HCT116 (cell line): Measurements from ENCODE around the gene TMEM14B. TPM values are rescaled to one million over a fixed set of nuclear protein-coding genes. Genes with fewer than 3 reads are reported as not detected.

Source experiments
- ATAC-seq: fragments of 200-7000 bp; cut with Tn5 transposase; 2 replicates; pipeline ENCODE4 v1.9.1; 2020; ENCODE audit warnings: mild to moderate bottlenecking, moderate library complexity
- BruUV-seq: library from RNA; stranded (reverse); fragments of 400-500 nt; replicated peaks from 2 replicates; lab custom pipeline; 2021; lab: Mats Ljungman, UMichigan
- CTCF ChIA-PET: fragments of 300-600 bp; sonication (Branson Sonifier 250); formaldehyde crosslinking; loops from one replicate; lab custom pipeline; 2021; ENCODE audit warnings: antibody characterized with exemption; lab: Charles Lee
- POLR2A ChIA-PET: fragments of 300-600, 350-600 bp; sonication (Branson Sonifier 250); formaldehyde crosslinking; loops from one replicate; lab custom pipeline; 2021; ENCODE audit warnings: antibody characterized with exemption; lab: Charles Lee
- RAD21 ChIA-PET, 2 experiments: fragments of 300-600 bp; sonication (Branson Sonifier 250); formaldehyde crosslinking; loops; one replicate each; lab custom pipeline; 2023; ENCODE audit warnings: low total read pairs in 2 of 2; ENCODE audit not compliant: uncharacterized antibody in 2 of 2, unreplicated experiment in 2 of 2, low non-redundant PET in 1 of 2; lab: Charles Lee
- DNase-seq: peaks from one replicate; pipeline ENCODE4 v3.0.0-alpha.2; 2010; ENCODE audit warnings: low read depth, low spot score
- H2AFZ ChIP-seq: fragments of 200-600 bp; shearing (Covaris generic), sonication (generic); 2 replicates; pipeline ENCODE4 v1.6.1; 2017; ENCODE audit warnings: low read depth, mixed run types, mixed read lengths, antibody characterized with exemption, low read length; ENCODE audit not compliant: poor library complexity, severe bottlenecking
- H3K27ac ChIP-seq: 2 replicates; pipeline ENCODE4 v1.5.1; 2012; ENCODE audit warnings: low read depth, low read length
- H3K27me3 ChIP-seq: fragments of 200-600 bp; sonication (generic); 2 replicates; pipeline ENCODE4 v1.6.1; 2016; ENCODE audit warnings: mixed run types, low read length, mixed read lengths; ENCODE audit not compliant: insufficient read depth
- H3K36me3 ChIP-seq, 2 experiments: fragments of 200-500 bp in 1 of 2; fragments of 200-600 bp in 1 of 2; sonication (Bioruptor generic) in 1 of 2; sonication (generic) in 1 of 2; 2 replicates each; pipeline versions ENCODE4 v1.5.1 to v1.6.1; 2014 to 2016; ENCODE audit warnings: low read length in 2 of 2, inconsistent platforms in 1 of 2, mixed read lengths in 1 of 2, mixed run types in 1 of 2; ENCODE audit not compliant: insufficient read depth in 2 of 2, control insufficient read depth in 1 of 2
- H3K4me1 ChIP-seq, 2 experiments: fragments of 200-600 bp in 1 of 2; sonication (generic) in 1 of 2; 2 replicates each; pipeline versions ENCODE4 v1.5.1 to v1.6.1; 2012 to 2017; ENCODE audit warnings: low read length in 2 of 2, inconsistent platforms in 1 of 2, mild to moderate bottlenecking in 1 of 2, mixed read lengths in 1 of 2, mixed run types in 1 of 2, moderate library complexity in 1 of 2; ENCODE audit not compliant: insufficient read depth in 2 of 2, control insufficient read depth in 1 of 2
- H3K4me2 ChIP-seq: fragments of 200-600 bp; sonication (generic); 2 replicates; pipeline ENCODE4 v1.6.1; 2017; ENCODE audit warnings: mixed run types, low read length, mixed read lengths
- H3K4me3 ChIP-seq, 2 experiments: fragments of 200-600 bp in 1 of 2; sonication (generic) in 1 of 2; replicated peaks in 1 of 2; 2 replicates each; pipeline ENCODE4 v1.5.1; 2011 to 2016; ENCODE audit warnings: low read length in 2 of 2, control low read depth in 1 of 2, low read depth in 1 of 2, mild to moderate bottlenecking in 1 of 2, mixed read lengths in 1 of 2, mixed run types in 1 of 2
- H3K79me2 ChIP-seq: fragments of 200-600 bp; sonication (generic); 2 replicates; pipeline ENCODE4 v1.6.1; 2017; ENCODE audit warnings: mild to moderate bottlenecking, mixed run types, low read length, moderate library complexity, mixed read lengths; ENCODE audit not compliant: insufficient read depth
- H3K9ac ChIP-seq: fragments of 200-600 bp; sonication (generic); 2 replicates; pipeline ENCODE4 v1.6.1; 2016; ENCODE audit warnings: low read length, mixed read lengths
- H3K9me2 ChIP-seq: fragments of 200-600 bp; sonication (generic), shearing (Covaris generic); 2 replicates; pipeline ENCODE4 v1.6.1; 2017; ENCODE audit warnings: mixed run types, mild to moderate bottlenecking, moderate library complexity; ENCODE audit not compliant: insufficient read depth
- H3K9me3 ChIP-seq, 2 experiments: fragments of 200-500 bp in 1 of 2; fragments of 200-600 bp in 1 of 2; sonication (Bioruptor generic) in 1 of 2; sonication (generic) in 1 of 2; 2 replicates each; pipeline ENCODE4 v1.6.1; 2014 to 2017; ENCODE audit warnings: low read length in 2 of 2, mixed read lengths in 2 of 2, inconsistent platforms in 1 of 2, low read depth in 1 of 2, mild to moderate bottlenecking in 1 of 2, mixed run types in 1 of 2, moderate library complexity in 1 of 2; ENCODE audit not compliant: control insufficient read depth in 1 of 2, insufficient read depth in 1 of 2
- H4K20me1 ChIP-seq: fragments of 200-600 bp; sonication (generic), shearing (Covaris generic); 2 replicates; pipeline ENCODE4 v1.6.1; 2017; ENCODE audit warnings: mixed run types, mild to moderate bottlenecking, moderate library complexity; ENCODE audit not compliant: insufficient read depth
- CEBPB ChIP-seq: IDR thresholded peaks from 2 replicates; pipeline ENCODE4 v1.6.1; 2012; ENCODE audit warnings: low read depth
- ELF1 ChIP-seq: IDR thresholded peaks from 2 replicates; pipeline ENCODE4 v1.6.1; 2012; ENCODE audit warnings: low read depth, borderline replicate concordance
- SRF ChIP-seq: IDR thresholded peaks from 2 replicates; pipeline ENCODE4 v1.6.1; 2012; ENCODE audit warnings: low read depth
- ZNF274 ChIP-seq: fragments of 200-500 bp; sonication (Bioruptor generic); IDR thresholded peaks from 2 replicates; pipeline ENCODE4 v1.6.1; 2014; ENCODE audit warnings: mild to moderate bottlenecking, low read depth, low read length, inconsistent platforms
- intact Hi-C: fragments of 100-400 bp; cut with micrococcal nuclease; formaldehyde crosslinking; loops from 2 replicates; pipeline ENCODE4 v1.10.0; 2022
- total RNA-seq: library from RNA; stranded (reverse); gene quantifications from one replicate; pipeline ENCODE4 v1.2.1, GENCODE V29; 2021; ENCODE audit not compliant: unreplicated experiment
- TF ChIP-seq, protein P1 (sequence below), 3 experiments: fragments of 200-600 bp in 1 of 3; sonication (generic) in 1 of 3; IDR thresholded peaks in 2 of 3; conservative IDR thresholded peaks in 1 of 3; 2 replicates each; pipeline ENCODE4 v1.5.1; 2012 to 2017; ENCODE audit warnings: low read depth in 2 of 3, low read length in 2 of 3, antibody characterized with exemption in 1 of 3, borderline replicate concordance in 1 of 3, control low read depth in 1 of 3, mild to moderate bottlenecking in 1 of 3, mixed read lengths in 1 of 3, mixed run types in 1 of 3, moderate library complexity in 1 of 3; ENCODE audit not compliant: insufficient read depth in 1 of 3

Gene TMEM14B
- total RNA-seq, 1 experiment from 2014 or later: 83.6 TPM

DNA sequence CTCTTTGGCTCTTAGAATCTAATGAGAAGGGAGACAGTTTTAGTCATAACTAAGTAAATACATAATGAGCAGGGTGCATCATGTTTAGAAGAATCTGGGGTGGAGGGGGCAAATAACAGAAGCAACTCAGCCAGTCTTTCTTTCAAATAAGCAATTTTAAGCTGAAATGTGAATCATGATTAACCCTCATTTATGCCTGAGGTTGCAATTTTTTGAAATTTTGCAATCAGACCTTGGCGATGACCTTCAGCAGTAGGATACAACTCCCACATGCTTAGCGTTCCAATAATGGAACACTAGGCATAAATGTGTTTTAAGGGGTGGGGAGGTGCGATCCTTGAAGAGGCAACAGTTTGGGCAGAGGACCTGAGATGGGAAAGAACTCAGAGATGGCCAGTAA, 30.6 kb downstream of the TMEM14B start:
- BruUV-seq: no TSS peak
- intact Hi-C loops: no loop called here
- Histone ChIP-seq H3K4me2 (no peak overlapping the region), H3K36me3 (peaks cover 2 to 5% of the 10 kb centered on the region in 2 experiments; a peak in 1 of 4 replicates), H3K27me3 (no peaks in the 10 kb centered on the region), H3K9me3 (no peaks in the 10 kb centered on the region), H3K79me2 (no peaks in the 10 kb centered on the region), H4K20me1 (no peaks in the 10 kb centered on the region)
- DNase-seq (no peak), ATAC-seq (no peak)
- RAD21 ChIA-PET: no interaction called here
- TF ChIP-seq ELF1 (no peak), SRF (no peak)
- TF ChIP-seq, all 23 proteins: peak for 0
- no peaks in the 10 kb centered on the region for H3K4me1 ChIP-seq
- no peaks in the 10 kb centered on the region for H3K9me2 ChIP-seq
- H2AFZ ChIP-seq: no peak overlapping the region
- H3K4me3 ChIP-seq: no peak overlapping the region
- ChIA-PET POLR2A (no interaction called here), CTCF (no interaction called here)
- no peak overlapping the region for H3K27ac ChIP-seq
- H3K9ac ChIP-seq: no peak overlapping the region

DNA sequence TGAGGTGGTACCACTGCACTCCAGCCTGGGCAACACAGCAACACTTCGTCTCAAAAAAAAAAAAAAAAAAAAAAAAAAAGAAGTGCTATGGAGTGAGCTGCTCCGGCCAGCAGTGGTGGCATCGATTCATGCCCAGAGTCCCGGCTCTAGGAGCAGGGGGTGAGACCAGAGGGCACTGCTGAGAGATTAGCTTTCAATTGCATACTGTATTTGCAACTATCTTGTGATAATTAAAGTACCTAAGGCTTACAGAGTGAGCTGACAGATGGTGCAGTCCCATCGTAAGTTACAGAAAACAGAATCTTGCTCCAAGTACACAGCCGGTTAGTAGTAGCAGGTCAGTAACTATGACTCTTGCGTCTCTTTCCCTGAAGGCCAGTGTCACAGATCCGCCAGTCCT, 31.5 kb downstream of the TMEM14B start:
- no TSS peak for BruUV-seq
- ATAC-seq: no peak
- no peaks in the 10 kb centered on the region for H4K20me1 ChIP-seq
- no peaks in the 10 kb centered on the region for H3K4me1 ChIP-seq
- intact Hi-C loops: no loop called here
- no peak overlapping the region for H2AFZ ChIP-seq
- no peaks in the 10 kb centered on the region for H3K9me3 ChIP-seq
- DNase-seq: no peak
- H3K4me2 ChIP-seq: no peak overlapping the region
- CTCF ChIA-PET: no interaction called here
- H3K79me2 ChIP-seq: no peaks in the 10 kb centered on the region
- H3K27me3 ChIP-seq: no peaks in the 10 kb centered on the region
- POLR2A ChIA-PET: no interaction called here
- no peak overlapping the region for H3K9ac ChIP-seq
- no peak overlapping the region for H3K4me3 ChIP-seq
- peaks cover 2 to 5% of the 10 kb centered on the region in 2 experiments; a peak in 1 of 4 replicates for H3K36me3 ChIP-seq
- H3K9me2 ChIP-seq: no peaks in the 10 kb centered on the region
- no peak overlapping the region for H3K27ac ChIP-seq
- TF ChIP-seq, protein P1, sequence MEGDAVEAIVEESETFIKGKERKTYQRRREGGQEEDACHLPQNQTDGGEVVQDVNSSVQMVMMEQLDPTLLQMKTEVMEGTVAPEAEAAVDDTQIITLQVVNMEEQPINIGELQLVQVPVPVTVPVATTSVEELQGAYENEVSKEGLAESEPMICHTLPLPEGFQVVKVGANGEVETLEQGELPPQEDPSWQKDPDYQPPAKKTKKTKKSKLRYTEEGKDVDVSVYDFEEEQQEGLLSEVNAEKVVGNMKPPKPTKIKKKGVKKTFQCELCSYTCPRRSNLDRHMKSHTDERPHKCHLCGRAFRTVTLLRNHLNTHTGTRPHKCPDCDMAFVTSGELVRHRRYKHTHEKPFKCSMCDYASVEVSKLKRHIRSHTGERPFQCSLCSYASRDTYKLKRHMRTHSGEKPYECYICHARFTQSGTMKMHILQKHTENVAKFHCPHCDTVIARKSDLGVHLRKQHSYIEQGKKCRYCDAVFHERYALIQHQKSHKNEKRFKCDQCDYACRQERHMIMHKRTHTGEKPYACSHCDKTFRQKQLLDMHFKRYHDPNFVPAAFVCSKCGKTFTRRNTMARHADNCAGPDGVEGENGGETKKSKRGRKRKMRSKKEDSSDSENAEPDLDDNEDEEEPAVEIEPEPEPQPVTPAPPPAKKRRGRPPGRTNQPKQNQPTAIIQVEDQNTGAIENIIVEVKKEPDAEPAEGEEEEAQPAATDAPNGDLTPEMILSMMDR (IDR thresholded peaks at IDR 0.05 in 2 of 3, conservative IDR thresholded peaks at IDR 0.05 in 1 of 3; ENCODE audit: borderline replicate concordance in 1 of 3, insufficient read depth in 1 of 3, low read depth in 2 of 3, low read length in 2 of 3): no peak
- TF ChIP-seq CEBPB: no peak
- no peak for TF ChIP-seq SRF
- no peak for TF ChIP-seq ZNF274
- RAD21 ChIA-PET: no interaction called here
